ENCODE data around the gene PHF14. TPM values are rescaled to one million over a fixed set of nuclear protein-coding genes. Genes with fewer than 3 reads are reported as not detected.

PHF14 gene
- total and polyA plus RNA-seq, 8 donors = 18.9 to 140 (median 69.6) TPM

GRCh38 chr7:11079907-11080306 is 106.2 kb downstream of the PHF14 start:
- no peak overlapping the region for H3K27ac ChIP-seq
- no peak overlapping the region for H3K4me3 ChIP-seq
- intact Hi-C loops (cut with DNase I; ENCODE audit: low total_unique reads) = no loop called here
- TF ChIP-seq POLR2AphosphoS5 (IDR thresholded peaks at IDR 0.05) (no peak), CTCF (IDR thresholded peaks at IDR 0.05) (no peak), POLR2A (IDR thresholded peaks at IDR 0.05) (no peak), EP300 (IDR thresholded peaks at IDR 0.05) (no peak)
- 89 to 98% (median 96%) methylated on average over 4 of the region's 4 CpGs for WGBS, 5 donors
- peaks cover 0 to 4% (median 0%) of the 10 kb centered on the region in 4 donors for H3K9me3 ChIP-seq
- H3K27me3 ChIP-seq = no peaks in the 10 kb centered on the region
- no peaks in the 10 kb centered on the region for H3K4me1 ChIP-seq
- H3K36me3 ChIP-seq = peaks cover 0 to 8% (median 0%) of the 10 kb centered on the region in 4 donors
- DNase-seq = no peak

DNA sequence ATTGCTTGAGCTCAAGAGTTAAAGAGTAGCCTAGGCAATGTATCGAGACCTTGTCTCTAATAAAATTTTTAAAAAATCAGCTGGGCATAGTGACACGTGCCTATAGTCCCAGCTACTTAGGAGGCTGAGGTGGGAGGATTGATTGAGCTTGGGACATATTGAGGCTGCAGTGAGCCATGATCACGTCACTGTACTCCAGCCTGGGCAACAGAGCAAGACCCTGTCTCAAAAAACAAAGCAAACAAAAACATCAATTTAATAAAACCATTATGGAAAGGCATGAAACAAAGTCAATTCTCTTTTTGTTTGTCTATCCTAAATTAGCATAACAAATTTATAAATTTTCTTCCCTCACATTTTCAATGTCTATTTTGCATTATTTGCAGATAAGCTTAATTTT is 108.4 kb downstream of the PHF14 start:
- Histone ChIP-seq H3K36me3 (peaks cover 0 to 8% (median 3%) of the 10 kb centered on the region in 4 donors), H3K27ac (no peak overlapping the region), H3K4me3 (no peak overlapping the region), H3K4me1 (no peaks in the 10 kb centered on the region), H3K27me3 (no peaks in the 10 kb centered on the region), H3K9me3 (peaks cover 0 to 4% (median 0%) of the 10 kb centered on the region in 4 donors)
- intact Hi-C loops (cut with DNase I; ENCODE audit: low total_unique reads) = no loop called here
- DNase-seq = no peak
- TF ChIP-seq POLR2AphosphoS5 (IDR thresholded peaks at IDR 0.05) (no peak), EP300 (IDR thresholded peaks at IDR 0.05) (no peak), CTCF (IDR thresholded peaks at IDR 0.05) (no peak), POLR2A (IDR thresholded peaks at IDR 0.05) (no peak)
- 93 to 100% (median 98%) methylated on average over 3 of the region's 3 CpGs for WGBS, 5 donors

DNA sequence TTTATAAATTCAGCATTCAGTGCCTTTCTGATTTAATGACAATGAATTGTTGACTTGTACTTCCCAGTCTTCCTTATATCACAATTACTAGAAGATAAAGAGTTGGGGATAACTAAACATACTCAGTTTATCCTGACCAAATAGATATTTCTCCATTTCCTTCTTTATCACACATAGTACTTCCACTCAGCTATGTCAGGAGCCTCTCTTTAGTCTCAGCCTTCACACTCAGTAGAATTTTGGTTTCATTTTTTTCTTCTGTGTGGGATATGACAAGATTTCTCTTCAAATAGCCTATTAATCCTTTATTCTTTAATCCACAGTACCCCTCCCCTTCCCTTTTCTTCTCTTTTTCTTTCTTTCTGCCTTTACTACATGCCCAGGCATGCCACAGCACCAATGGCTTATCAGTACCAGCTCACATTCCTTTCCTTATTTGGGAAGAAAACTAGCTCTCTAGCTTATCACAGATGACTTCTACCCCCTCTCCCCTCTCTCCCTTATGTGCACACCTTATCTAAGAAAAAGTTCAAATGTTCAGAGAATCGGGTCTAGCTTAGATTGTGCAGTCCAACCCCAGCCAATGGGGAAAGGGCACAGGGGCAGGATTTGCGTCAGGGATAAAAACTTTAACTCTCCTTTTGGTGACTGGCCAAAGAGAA is 109.0 kb downstream of the PHF14 start:
- Histone ChIP-seq H3K9me3 (peaks cover 0 to 4% (median 0%) of the 10 kb centered on the region in 4 donors), H3K27ac (no peak overlapping the region), H3K36me3 (peaks cover 0 to 8% (median 5%) of the 10 kb centered on the region in 4 donors), H3K27me3 (no peaks in the 10 kb centered on the region), H3K4me3 (no peak overlapping the region), H3K4me1 (no peaks in the 10 kb centered on the region)
- 32 to 64% (median 57%) methylated on average over 2 of the region's 2 CpGs for WGBS, 5 donors
- DNase-seq = no peak
- TF ChIP-seq EP300 (IDR thresholded peaks at IDR 0.05) (no peak), CTCF (IDR thresholded peaks at IDR 0.05) (no peak), POLR2A (IDR thresholded peaks at IDR 0.05) (no peak), POLR2AphosphoS5 (IDR thresholded peaks at IDR 0.05) (no peak)
- intact Hi-C loops (cut with DNase I; ENCODE audit: low total_unique reads) = no loop called here

- 84 to 95% (median 91%) methylated on average over 7 of the region's 7 CpGs for WGBS, 5 donors
- Histone ChIP-seq H3K4me1 (no peaks in the 10 kb centered on the region), H3K27ac (no peak overlapping the region), H3K27me3 (no peaks in the 10 kb centered on the region), H3K4me3 (no peak overlapping the region), H3K9me3 (peaks cover 0 to 4% (median 0%) of the 10 kb centered on the region in 4 donors), H3K36me3 (peaks cover 0 to 8% (median 5%) of the 10 kb centered on the region in 4 donors)
- no peak for DNase-seq
- intact Hi-C loops (cut with DNase I; ENCODE audit: low total_unique reads) = no loop called here
- TF ChIP-seq EP300 (IDR thresholded peaks at IDR 0.05) (no peak), POLR2A (IDR thresholded peaks at IDR 0.05) (no peak), CTCF (IDR thresholded peaks at IDR 0.05) (no peak), POLR2AphosphoS5 (IDR thresholded peaks at IDR 0.05) (no peak)
Measured at GRCh38 chr7:11083214-11083568, 109.5 kb downstream of the PHF14 start.
